Measurements from ENCODE around the gene CNNM1.

Gene CNNM1

GRCh38 chr10:99429517-99430095, 100.5 kb downstream of the CNNM1 start:
- Histone ChIP-seq H3K4me1 (ENCODE audit: control insufficient read depth, insufficient read depth, low read length) (no peaks in the 10 kb centered on the region; the same call in 1 of the 2 replicates), H3K36me3 (ENCODE audit: control insufficient read depth, insufficient read depth, low read length) (peaks cover 17% of the 10 kb centered on the region; the same call in 1 of the 2 replicates), H3K27me3 (ENCODE audit: control insufficient read depth, insufficient read depth, low read length) (no peaks in the 10 kb centered on the region), H3K9ac (ENCODE audit: low read depth, low read length) (peak overlapping the region; percentile 83), H3K9me3 (ENCODE audit: control insufficient read depth, insufficient read depth, low read length) (no peaks in the 10 kb centered on the region), H3K4me3 (ENCODE audit: low read depth, low read length) (peak overlapping the region; percentile 89), H3K27ac (ENCODE audit: low read depth, low read length) (no peak overlapping the region)

- H3K4me3 ChIP-seq (ENCODE audit: low read depth, low read length) = peak overlapping the region; percentile 89
- H3K9me3 ChIP-seq (ENCODE audit: control insufficient read depth, insufficient read depth, low read length) = no peaks in the 10 kb centered on the region
- H3K4me1 ChIP-seq (ENCODE audit: control insufficient read depth, insufficient read depth, low read length) = no peaks in the 10 kb centered on the region; the same call in 1 of the 2 replicates
- H3K27ac ChIP-seq (ENCODE audit: low read depth, low read length) = peak overlapping the region; percentile 71
- H3K9ac ChIP-seq (ENCODE audit: low read depth, low read length) = peak overlapping the region; percentile 83
- H3K36me3 ChIP-seq (ENCODE audit: control insufficient read depth, insufficient read depth, low read length) = peaks cover 12% of the 10 kb centered on the region; the same call in 1 of the 2 replicates
- H3K27me3 ChIP-seq (ENCODE audit: control insufficient read depth, insufficient read depth, low read length) = no peaks in the 10 kb centered on the region
Observed at GRCh38 chr10:99430116-99430450, 100.9 kb downstream of the CNNM1 start.

GRCh38 chr10:99430451-99431189, 101.5 kb downstream of the CNNM1 start, which contains the start of gene GOT1:
Gene GOT1 (minus strand): TSS chr10:99430624. CDS start chr10:99430565, 59 bp downstream.
- peak within 1 kb of the TSS; percentile 83 for H3K9ac ChIP-seq (ENCODE audit: low read depth, low read length)
- peaks cover 7% of the 10 kb centered on the region; the same call in 1 of the 2 replicates for H3K36me3 ChIP-seq (ENCODE audit: control insufficient read depth, insufficient read depth, low read length)
- H3K9me3 ChIP-seq (ENCODE audit: control insufficient read depth, insufficient read depth, low read length) = no peaks in the 10 kb centered on the region
- no peaks in the 10 kb centered on the region; the same call in 1 of the 2 replicates for H3K4me1 ChIP-seq (ENCODE audit: control insufficient read depth, insufficient read depth, low read length)
- peak within 1 kb of the TSS; percentile 89 for H3K4me3 ChIP-seq (ENCODE audit: low read depth, low read length)
- H3K27me3 ChIP-seq (ENCODE audit: control insufficient read depth, insufficient read depth, low read length) = no peaks in the 10 kb centered on the region
- peak within 1 kb of the TSS; percentile 71 for H3K27ac ChIP-seq (ENCODE audit: low read depth, low read length)

GRCh38 chr10:99431190-99431760, 102.1 kb downstream of the CNNM1 start:
- peak overlapping the region; percentile 61 for H3K27ac ChIP-seq (ENCODE audit: low read depth, low read length)
- H3K9me3 ChIP-seq (ENCODE audit: control insufficient read depth, insufficient read depth, low read length) = no peaks in the 10 kb centered on the region
- 0 out of 2 replicates have a peak, but pooled peaks cover 4% of the 10 kb centered on the region for H3K36me3 ChIP-seq (ENCODE audit: control insufficient read depth, insufficient read depth, low read length)
- H3K4me3 ChIP-seq (ENCODE audit: low read depth, low read length) = peak overlapping the region; percentile 89
- H3K9ac ChIP-seq (ENCODE audit: low read depth, low read length) = peak overlapping the region; percentile 80
- no peaks in the 10 kb centered on the region; the same call in 1 of the 2 replicates for H3K4me1 ChIP-seq (ENCODE audit: control insufficient read depth, insufficient read depth, low read length)
- no peaks in the 10 kb centered on the region for H3K27me3 ChIP-seq (ENCODE audit: control insufficient read depth, insufficient read depth, low read length)

- H3K4me1 ChIP-seq (ENCODE audit: control insufficient read depth, insufficient read depth, low read length) = no peaks in the 10 kb centered on the region; the same call in 1 of the 2 replicates
- H3K27ac ChIP-seq (ENCODE audit: low read depth, low read length) = no peak overlapping the region
- no peaks in the 10 kb centered on the region for H3K9me3 ChIP-seq (ENCODE audit: control insufficient read depth, insufficient read depth, low read length)
- H3K9ac ChIP-seq (ENCODE audit: low read depth, low read length) = no peak overlapping the region
- peak overlapping the region; percentile 89 for H3K4me3 ChIP-seq (ENCODE audit: low read depth, low read length)
- no peaks in the 10 kb centered on the region for H3K27me3 ChIP-seq (ENCODE audit: control insufficient read depth, insufficient read depth, low read length)
- 0 out of 2 replicates have a peak, but pooled peaks cover 4% of the 10 kb centered on the region for H3K36me3 ChIP-seq (ENCODE audit: control insufficient read depth, insufficient read depth, low read length)
Observed at GRCh38 chr10:99432047-99432446, 102.9 kb downstream of the CNNM1 start.

GRCh38 chr10:99432881-99433280, 103.7 kb downstream of the CNNM1 start:
- Histone ChIP-seq H3K27ac (ENCODE audit: low read depth, low read length) (no peak overlapping the region), H3K4me3 (ENCODE audit: low read depth, low read length) (no peak overlapping the region), H3K36me3 (ENCODE audit: control insufficient read depth, insufficient read depth, low read length) (0 out of 2 replicates have a peak, but pooled peaks cover 4% of the 10 kb centered on the region), H3K9ac (ENCODE audit: low read depth, low read length) (no peak overlapping the region), H3K4me1 (ENCODE audit: control insufficient read depth, insufficient read depth, low read length) (no peaks in the 10 kb centered on the region; the same call in 1 of the 2 replicates), H3K27me3 (ENCODE audit: control insufficient read depth, insufficient read depth, low read length) (no peaks in the 10 kb centered on the region), H3K9me3 (ENCODE audit: control insufficient read depth, insufficient read depth, low read length) (no peaks in the 10 kb centered on the region)

GRCh38 chr10:99433378-99434020, 104.3 kb downstream of the CNNM1 start:
- no peak overlapping the region for H3K27ac ChIP-seq (ENCODE audit: low read depth, low read length)
- H3K9me3 ChIP-seq (ENCODE audit: control insufficient read depth, insufficient read depth, low read length) = no peaks in the 10 kb centered on the region
- H3K9ac ChIP-seq (ENCODE audit: low read depth, low read length) = no peak overlapping the region
- 0 out of 2 replicates have a peak, but pooled peaks cover 4% of the 10 kb centered on the region for H3K36me3 ChIP-seq (ENCODE audit: control insufficient read depth, insufficient read depth, low read length)
- no peaks in the 10 kb centered on the region; the same call in 1 of the 2 replicates for H3K4me1 ChIP-seq (ENCODE audit: control insufficient read depth, insufficient read depth, low read length)
- H3K4me3 ChIP-seq (ENCODE audit: low read depth, low read length) = no peak overlapping the region
- H3K27me3 ChIP-seq (ENCODE audit: control insufficient read depth, insufficient read depth, low read length) = no peaks in the 10 kb centered on the region

- no peaks in the 10 kb centered on the region for H3K9me3 ChIP-seq (ENCODE audit: control insufficient read depth, insufficient read depth, low read length)
- H3K4me1 ChIP-seq (ENCODE audit: control insufficient read depth, insufficient read depth, low read length) = no peaks in the 10 kb centered on the region
- H3K4me3 ChIP-seq (ENCODE audit: low read depth, low read length) = no peak overlapping the region
- H3K9ac ChIP-seq (ENCODE audit: low read depth, low read length) = no peak overlapping the region
- H3K27ac ChIP-seq (ENCODE audit: low read depth, low read length) = no peak overlapping the region
- 0 out of 2 replicates have a peak, but pooled peaks cover 4% of the 10 kb centered on the region for H3K36me3 ChIP-seq (ENCODE audit: control insufficient read depth, insufficient read depth, low read length)
- no peaks in the 10 kb centered on the region for H3K27me3 ChIP-seq (ENCODE audit: control insufficient read depth, insufficient read depth, low read length)
Observed at GRCh38 chr10:99435986-99436638, 107.0 kb downstream of the CNNM1 start.

GRCh38 chr10:99438890-99439289, 109.7 kb downstream of the CNNM1 start:
- H3K9me3 ChIP-seq (ENCODE audit: control insufficient read depth, insufficient read depth, low read length) = no peaks in the 10 kb centered on the region
- no peak overlapping the region for H3K9ac ChIP-seq (ENCODE audit: low read depth, low read length)
- 0 out of 2 replicates have a peak, but pooled peaks cover 4% of the 10 kb centered on the region for H3K36me3 ChIP-seq (ENCODE audit: control insufficient read depth, insufficient read depth, low read length)
- H3K27me3 ChIP-seq (ENCODE audit: control insufficient read depth, insufficient read depth, low read length) = no peaks in the 10 kb centered on the region
- no peak overlapping the region for H3K27ac ChIP-seq (ENCODE audit: low read depth, low read length)
- no peaks in the 10 kb centered on the region for H3K4me1 ChIP-seq (ENCODE audit: control insufficient read depth, insufficient read depth, low read length)
- H3K4me3 ChIP-seq (ENCODE audit: low read depth, low read length) = no peak overlapping the region

GRCh38 chr10:99442394-99442793, 113.2 kb downstream of the CNNM1 start:
- H3K9me3 ChIP-seq (ENCODE audit: control insufficient read depth, insufficient read depth, low read length) = no peaks in the 10 kb centered on the region
- no peak overlapping the region for H3K4me3 ChIP-seq (ENCODE audit: low read depth, low read length)
- H3K36me3 ChIP-seq (ENCODE audit: control insufficient read depth, insufficient read depth, low read length) = no peaks in the 10 kb centered on the region
- H3K27me3 ChIP-seq (ENCODE audit: control insufficient read depth, insufficient read depth, low read length) = no peaks in the 10 kb centered on the region; the same call in 1 of the 2 replicates
- no peak overlapping the region for H3K27ac ChIP-seq (ENCODE audit: low read depth, low read length)
- H3K4me1 ChIP-seq (ENCODE audit: control insufficient read depth, insufficient read depth, low read length) = peaks cover 5% of the 10 kb centered on the region; the same call in 1 of the 2 replicates
- no peak overlapping the region for H3K9ac ChIP-seq (ENCODE audit: low read depth, low read length)
